Embryonic facial prominence (tissue), 1 donor: ENCODE results near the gene ZMYND19.
"Not testable (repeated sequence)": the region's sequence is repeated elsewhere in the genome, so short reads cannot be mapped to it uniquely, and the experiment has no call there.

Source experiments
- DNase-seq: peaks from one replicate; pipeline ENCODE4 v3.0.0-alpha.2; 2016; ENCODE audit errors: extremely low spot score

Gene ZMYND19

GRCh38 chr9:137556069-137556838 is 34.1 kb downstream of the ZMYND19 start:
- DNase-seq: no peak

- no peak for DNase-seq
Observed at GRCh38 chr9:137555179-137555578, 35.1 kb downstream of the ZMYND19 start.

GRCh38 chr9:137554349-137554748 is 36.0 kb downstream of the ZMYND19 start:
- no peak for DNase-seq

- not testable (repeated sequence) for DNase-seq
Observed at GRCh38 chr9:137553654-137554053, 36.7 kb downstream of the ZMYND19 start.

- DNase-seq: no peak
Observed at GRCh38 chr9:137552022-137552768, 38.1 kb downstream of the ZMYND19 start.

- peak; percentile 19 for DNase-seq
Observed at GRCh38 chr9:137551264-137552021, 38.9 kb downstream of the ZMYND19 start, which contains the start of gene MRPL41. MRPL41 (plus strand) TSS chr9:137551879; CDS start chr9:137552082, 203 bp downstream.

GRCh38 chr9:137550958-137551263 is 39.4 kb downstream of the ZMYND19 start:
- not testable (repeated sequence) for DNase-seq

GRCh38 chr9:137550231-137550621 is 40.1 kb downstream of the ZMYND19 start, which contains the start of gene PNPLA7:
PNPLA7 (minus strand) TSS chr9:137550402; CDS start chr9:137550197, 205 bp downstream.
- peak; percentile 32 for DNase-seq

GRCh38 chr9:137547687-137548543 is 42.4 kb downstream of the ZMYND19 start:
- DNase-seq: no peak

- DNase-seq: no peak
Observed at GRCh38 chr9:137545123-137545522, 45.2 kb downstream of the ZMYND19 start.

GRCh38 chr9:137544176-137544760 is 46.0 kb downstream of the ZMYND19 start:
- no peak for DNase-seq

GRCh38 chr9:137543237-137543963 is 46.9 kb downstream of the ZMYND19 start:
- no peak for DNase-seq

- no peak for DNase-seq
Observed at GRCh38 chr9:137542486-137542885, 47.8 kb downstream of the ZMYND19 start.

- no peak for DNase-seq
Observed at GRCh38 chr9:137540536-137540935, 49.8 kb downstream of the ZMYND19 start.

- no peak for DNase-seq
Observed at GRCh38 chr9:137538058-137538457, 52.3 kb downstream of the ZMYND19 start.

GRCh38 chr9:137536594-137537131 is 53.6 kb downstream of the ZMYND19 start:
- DNase-seq: not testable (repeated sequence)

- DNase-seq: no peak
Observed at GRCh38 chr9:137535120-137535428, 55.2 kb downstream of the ZMYND19 start.

- no peak for DNase-seq
Observed at GRCh38 chr9:137534256-137535119, 55.8 kb downstream of the ZMYND19 start.

GRCh38 chr9:137532891-137533468 is 57.3 kb downstream of the ZMYND19 start:
- not testable (repeated sequence) for DNase-seq
